ENCODE measurements around the gene ZBTB7C. TPM values are rescaled to one million over a fixed set of nuclear protein-coding genes. Genes with fewer than 3 reads are reported as not detected.

The ZBTB7C gene
- total RNA-seq, 1 donor from 2014 or later: not detected

- no peak for TF ChIP-seq CTCF (IDR thresholded peaks at IDR 0.05)
Measured at GRCh38 chr18:48395646-48396045, 13.5 kb downstream of the ZBTB7C start.

GRCh38 chr18:48394176-48394575, 15.0 kb downstream of the ZBTB7C start:
- ChIA-PET POLR2A (no interaction called here), CTCF (no interaction called here)
- Mint-ChIP-seq H3K27me3 (peaks cover 46% of the 10 kb centered on the region), H3K4me3 (no peak overlapping the region), H3K4me1 (no peaks in the 10 kb centered on the region), H3K36me3 (ENCODE audit: low read depth) (no peaks in the 10 kb centered on the region), H3K27ac (no peak overlapping the region), H3K9me3 (no peaks in the 10 kb centered on the region)
- DNase-seq (no peak), ATAC-seq (ENCODE audit: low read depth) (no peak)
- no peak for TF ChIP-seq CTCF (IDR thresholded peaks at IDR 0.05)
- intact Hi-C loops (cut with micrococcal nuclease): no loop called here

More at GRCh38 chr18:48395646-48396045, 13.5 kb downstream of the ZBTB7C start:
- CTCF ChIA-PET: no interaction called here
- no peaks in the 10 kb centered on the region for H3K9me3 Mint-ChIP-seq
- POLR2A ChIA-PET: no interaction called here
- H3K27me3 Mint-ChIP-seq: peaks cover 44% of the 10 kb centered on the region
- H3K27ac Mint-ChIP-seq: no peak overlapping the region
- H3K36me3 Mint-ChIP-seq (ENCODE audit: low read depth): no peaks in the 10 kb centered on the region
- H3K4me3 Mint-ChIP-seq: no peak overlapping the region
- peaks cover 4% of the 10 kb centered on the region for H3K4me1 Mint-ChIP-seq
- ATAC-seq (ENCODE audit: low read depth) (no peak), DNase-seq (no peak)
- intact Hi-C loops (cut with micrococcal nuclease): no loop called here

- Mint-ChIP-seq H3K27me3 (peaks cover 43% of the 10 kb centered on the region), H3K4me3 (no peak overlapping the region), H3K27ac (no peak overlapping the region), H3K4me1 (no peaks in the 10 kb centered on the region), H3K36me3 (ENCODE audit: low read depth) (no peaks in the 10 kb centered on the region), H3K9me3 (no peaks in the 10 kb centered on the region)
- ATAC-seq (ENCODE audit: low read depth) (no peak), DNase-seq (no peak)
- CTCF ChIA-PET: no interaction called here
- no peak for TF ChIP-seq CTCF (IDR thresholded peaks at IDR 0.05)
- intact Hi-C loops (cut with micrococcal nuclease): no loop called here
- POLR2A ChIA-PET: no interaction called here
Measured at GRCh38 chr18:48393776-48394175, 15.4 kb downstream of the ZBTB7C start.

- H3K27ac Mint-ChIP-seq: no peak overlapping the region
- H3K4me1 Mint-ChIP-seq: no peaks in the 10 kb centered on the region
- no peaks in the 10 kb centered on the region for H3K36me3 Mint-ChIP-seq (ENCODE audit: low read depth)
- DNase-seq (no peak), ATAC-seq (ENCODE audit: low read depth) (no peak)
- ChIA-PET CTCF (no interaction called here), POLR2A (no interaction called here)
- no peaks in the 10 kb centered on the region for H3K9me3 Mint-ChIP-seq
- intact Hi-C loops (cut with micrococcal nuclease): no loop called here
- no peak overlapping the region for H3K4me3 Mint-ChIP-seq
- peaks cover 38% of the 10 kb centered on the region for H3K27me3 Mint-ChIP-seq
- TF ChIP-seq CTCF (IDR thresholded peaks at IDR 0.05): no peak
Measured at GRCh38 chr18:48393170-48393569, 16.0 kb downstream of the ZBTB7C start.

- TF ChIP-seq CTCF (IDR thresholded peaks at IDR 0.05): no peak
- ATAC-seq (ENCODE audit: low read depth) (no peak), DNase-seq (no peak)
- no peaks in the 10 kb centered on the region for H3K36me3 Mint-ChIP-seq (ENCODE audit: low read depth)
- H3K27ac Mint-ChIP-seq: no peak overlapping the region
- no peaks in the 10 kb centered on the region for H3K4me1 Mint-ChIP-seq
- H3K4me3 Mint-ChIP-seq: no peak overlapping the region
- CTCF ChIA-PET: no interaction called here
- no peaks in the 10 kb centered on the region for H3K9me3 Mint-ChIP-seq
- intact Hi-C loops (cut with micrococcal nuclease): no loop called here
- POLR2A ChIA-PET: no interaction called here
- H3K27me3 Mint-ChIP-seq: peaks cover 33% of the 10 kb centered on the region
Measured at GRCh38 chr18:48392268-48392667, 16.9 kb downstream of the ZBTB7C start.

Measured in activated B cell treated with CpG ODN at 0.5 μM for 24 hours (primary cell).